Head of caudate nucleus (tissue), 42 donors: ENCODE data around the gene KCNH4.
"Not testable (repeated sequence)": the region's sequence is repeated elsewhere in the genome, so short reads cannot be mapped to it uniquely, and the experiment has no call there.

ENCODE experiments used
- DNase-seq, 42 donors: peaks; one replicate each; pipeline versions ENCODE4 v3.0.0 to v3.0.0-alpha.2; 2020 to 2021; ENCODE audit warnings: mixed read lengths in 7 of 42
- intact Hi-C: fragments of 100-400 bp; cut with DNase I; formaldehyde crosslinking; loops from one replicate; pipeline ENCODE4 v1.15.0; 2022

The KCNH4 gene

GRCh38 chr17:42153919-42154742 is 26.8 kb downstream of the KCNH4 start:
- DNase-seq: no peak
- intact Hi-C loops: no loop called here

GRCh38 chr17:42146911-42147607 is 33.9 kb downstream of the KCNH4 start:
- no peak for DNase-seq
- intact Hi-C loops: no loop called here

GRCh38 chr17:42143138-42143537 is 37.8 kb downstream of the KCNH4 start:
- DNase-seq, intact Hi-C loops: not testable (repeated sequence)

- peak; percentile 44 to 95 (median 81) for DNase-seq
- intact Hi-C loops: no loop called here
Measured at GRCh38 chr17:42142371-42142896, 38.5 kb downstream of the KCNH4 start.

GRCh38 chr17:42141382-42141781 is 39.6 kb downstream of the KCNH4 start:
- no peak for DNase-seq
- intact Hi-C loops: no loop called here

- intact Hi-C loops, DNase-seq: not testable (repeated sequence)
Measured at GRCh38 chr17:42140690-42141089, 40.3 kb downstream of the KCNH4 start.

GRCh38 chr17:42138749-42139492 is 42.0 kb downstream of the KCNH4 start:
- no peak for DNase-seq
- intact Hi-C loops: no loop called here

- intact Hi-C loops: no loop called here
- DNase-seq: no peak
Measured at GRCh38 chr17:42136654-42137051, 44.3 kb downstream of the KCNH4 start.

GRCh38 chr17:42135664-42136653 is 45.0 kb downstream of the KCNH4 start:
- DNase-seq: peak in 1 of 42 donors; percentile 11
- intact Hi-C loops: no loop called here

GRCh38 chr17:42135151-42135550 is 45.8 kb downstream of the KCNH4 start:
- intact Hi-C loops: no loop called here
- DNase-seq: no peak

GRCh38 chr17:42133461-42134041 is 47.4 kb downstream of the KCNH4 start:
- intact Hi-C loops: no loop called here
- no peak for DNase-seq

- DNase-seq: peak in 41 of 42 donors; percentile 41 to 89 (median 71)
- intact Hi-C loops: no loop called here
Measured at GRCh38 chr17:42132941-42133340, 48.0 kb downstream of the KCNH4 start.

- intact Hi-C loops: no loop called here
- DNase-seq: no peak
Measured at GRCh38 chr17:42131981-42132432, 48.9 kb downstream of the KCNH4 start.

GRCh38 chr17:42131232-42131631 is 49.7 kb downstream of the KCNH4 start:
- intact Hi-C loops: no loop called here
- no peak for DNase-seq

- intact Hi-C loops: no loop called here
- DNase-seq: no peak
Measured at GRCh38 chr17:42130310-42130936, 50.5 kb downstream of the KCNH4 start.

GRCh38 chr17:42129109-42129837 is 51.7 kb downstream of the KCNH4 start:
- intact Hi-C loops: no loop called here

GRCh38 chr17:42127414-42127813 is 53.5 kb downstream of the KCNH4 start:
- intact Hi-C loops: no loop called here

More at GRCh38 chr17:42129109-42129837, 51.7 kb downstream of the KCNH4 start:
- DNase-seq: peak in 12 of 42 donors; percentile 18 to 64 (median 40)

More at GRCh38 chr17:42127414-42127813, 53.5 kb downstream of the KCNH4 start:
- no peak for DNase-seq
